ENCODE results near the gene SHCBP1. TPM values are rescaled to one million over a fixed set of nuclear protein-coding genes. Genes with fewer than 3 reads are reported as not detected.
A peak's percentile ranks its signal among the peaks of the same experiment; 100 is the strongest.
"Not testable (repeated sequence)": the region's sequence is repeated elsewhere in the genome, so short reads cannot be mapped to it uniquely, and the experiment has no call there.

SHCBP1 gene
- total RNA-seq, 1 experiment from 2014 or later: 85.8 TPM

- no peaks in the 10 kb centered on the region for H3K27me3 ChIP-seq (replicated peaks)
- H3K4me1 ChIP-seq (replicated peaks): no peaks in the 10 kb centered on the region
- no peak for DNase-seq (ENCODE audit: low read depth in 1 of 2, low spot score in 2 of 2)
- no peak overlapping the region for H3K27ac ChIP-seq
- no peak overlapping the region for H3K4me3 ChIP-seq
- H3K36me3 ChIP-seq: peaks cover 67% of the 10 kb centered on the region
- no peaks in the 10 kb centered on the region for H3K9me3 ChIP-seq (replicated peaks)
Observed at GRCh38 chr16:46583036-46583435, 38.1 kb downstream of the SHCBP1 start.

- no peaks in the 10 kb centered on the region for H3K27me3 ChIP-seq (replicated peaks)
- H3K9me3 ChIP-seq (replicated peaks): no peaks in the 10 kb centered on the region
- H3K4me3 ChIP-seq: no peak overlapping the region
- no peak for DNase-seq (ENCODE audit: low read depth in 1 of 2, low spot score in 2 of 2)
- no peaks in the 10 kb centered on the region for H3K4me1 ChIP-seq (replicated peaks)
- H3K27ac ChIP-seq: no peak overlapping the region
- H3K36me3 ChIP-seq: peaks cover 67% of the 10 kb centered on the region
Observed at GRCh38 chr16:46582313-46582712, 38.9 kb downstream of the SHCBP1 start.

DNA sequence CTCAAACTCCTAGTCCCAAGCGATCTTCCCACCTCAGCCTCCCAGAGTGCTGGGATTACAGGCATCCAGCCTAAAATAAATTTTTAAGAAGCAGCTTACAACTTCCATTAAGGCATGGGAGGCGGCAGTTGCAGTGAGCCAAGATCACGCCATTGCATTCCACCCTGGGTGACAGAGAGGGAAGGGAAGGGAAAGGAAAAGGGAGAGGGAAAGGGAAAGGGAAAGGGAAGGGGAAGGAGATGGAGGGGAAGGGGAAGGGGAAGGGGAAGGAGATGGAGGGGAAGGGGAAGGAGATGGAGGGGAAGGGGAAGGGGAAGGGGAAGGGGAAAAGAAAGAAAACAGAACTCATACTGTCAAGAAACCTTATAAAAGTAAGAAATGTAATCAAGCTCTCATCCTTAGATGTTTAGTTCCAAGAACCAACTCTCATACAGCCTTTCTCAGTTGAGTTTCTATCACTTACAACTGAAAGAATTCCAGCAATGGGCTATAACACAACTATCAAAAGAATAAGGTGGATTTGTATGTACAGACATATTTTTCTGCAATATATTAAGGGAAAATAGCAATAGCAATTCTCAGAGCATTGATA is 43.1 kb downstream of the SHCBP1 start:
- DNase-seq (ENCODE audit: low read depth in 1 of 2, low spot score in 2 of 2): no peak
- peaks cover 27% of the 10 kb centered on the region for H3K36me3 ChIP-seq

GRCh38 chr16:46573834-46574159 is 47.4 kb downstream of the SHCBP1 start:
- Histone ChIP-seq H3K4me3 (peak overlapping the region; percentile 18; the same call in 1 of the 2 replicates), H3K27ac (peak overlapping the region; percentile 76), H3K36me3 (peaks cover 1% of the 10 kb centered on the region; the same call in 1 of the 2 replicates), H3K27me3 (replicated peaks) (no peaks in the 10 kb centered on the region), H3K9me3 (replicated peaks) (no peaks in the 10 kb centered on the region), H3K4me1 (replicated peaks) (peaks cover 19% of the 10 kb centered on the region)
- no peak for DNase-seq (ENCODE audit: low read depth in 1 of 2, low spot score in 2 of 2)

More for the DNA sequence above, 43.1 kb downstream of the SHCBP1 start:
- Histone ChIP-seq H3K27ac (no peak overlapping the region), H3K9me3 (replicated peaks) (no peaks in the 10 kb centered on the region), H3K4me3 (no peak overlapping the region), H3K4me1 (replicated peaks) (peaks cover 12% of the 10 kb centered on the region), H3K27me3 (replicated peaks) (no peaks in the 10 kb centered on the region)

DNA sequence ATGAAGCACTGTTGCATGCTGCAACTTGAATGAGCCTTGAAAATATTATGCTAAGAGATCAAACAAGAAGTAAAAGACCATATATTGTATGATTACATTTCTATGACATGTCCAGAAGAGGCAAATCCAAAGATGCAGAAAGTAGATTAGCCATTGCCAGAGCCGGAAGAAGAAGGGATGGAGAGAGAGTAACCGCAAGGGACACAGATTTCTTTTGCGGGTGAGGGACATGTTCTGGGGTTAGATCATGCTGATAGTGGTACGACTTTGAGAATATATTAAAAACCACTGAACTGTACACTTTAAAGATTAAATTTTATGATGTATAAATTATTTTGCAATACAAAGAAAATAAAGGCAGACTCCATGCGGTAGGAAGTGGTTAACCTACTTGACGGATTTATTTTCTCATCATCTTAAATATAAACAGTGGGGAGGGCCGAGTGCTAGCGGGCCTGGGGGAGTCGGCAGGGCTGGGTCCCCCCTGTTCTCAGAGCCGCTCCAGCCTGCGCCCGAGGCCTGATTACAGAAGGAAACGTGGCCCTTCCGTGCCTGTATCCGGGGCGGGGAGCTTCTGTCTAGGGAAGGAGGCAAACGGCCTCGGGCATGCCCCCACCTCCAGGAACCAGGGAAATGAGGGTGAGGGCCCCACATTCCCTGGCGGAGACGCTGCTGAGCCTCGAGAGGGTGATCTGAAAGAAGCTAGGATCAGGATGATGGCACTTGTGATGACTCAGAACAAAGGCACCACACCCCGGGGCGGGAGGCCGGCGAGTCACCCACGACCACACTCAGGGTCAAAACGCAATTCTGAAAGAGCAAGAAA is 48.0 kb downstream of the SHCBP1 start:
- peak overlapping the region; percentile 18; the same call in 1 of the 2 replicates for H3K4me3 ChIP-seq

GRCh38 chr16:46569231-46569735 is 51.9 kb downstream of the SHCBP1 start:
- no peak for DNase-seq (ENCODE audit: low read depth in 1 of 2, low spot score in 2 of 2)
- peaks cover 18% of the 10 kb centered on the region for H3K4me1 ChIP-seq (replicated peaks)
- no peak overlapping the region for H3K4me3 ChIP-seq
- no peaks in the 10 kb centered on the region for H3K9me3 ChIP-seq (replicated peaks)
- H3K36me3 ChIP-seq: no peaks in the 10 kb centered on the region
- no peak overlapping the region for H3K27ac ChIP-seq
- peaks cover 14% of the 10 kb centered on the region for H3K27me3 ChIP-seq (replicated peaks)

More for the DNA sequence above, 48.0 kb downstream of the SHCBP1 start:
- peak overlapping the region; percentile 76 for H3K27ac ChIP-seq
- peaks cover 19% of the 10 kb centered on the region for H3K4me1 ChIP-seq (replicated peaks)
- H3K27me3 ChIP-seq (replicated peaks): no peaks in the 10 kb centered on the region
- DNase-seq (ENCODE audit: low read depth in 1 of 2, low spot score in 2 of 2): peak; percentile 84 to 91
- no peaks in the 10 kb centered on the region for H3K36me3 ChIP-seq
- H3K9me3 ChIP-seq (replicated peaks): no peaks in the 10 kb centered on the region

- Histone ChIP-seq H3K27ac (no peak overlapping the region), H3K4me1 (replicated peaks) (peaks cover 12% of the 10 kb centered on the region), H3K27me3 (replicated peaks) (peaks cover 14% of the 10 kb centered on the region), H3K36me3 (no peaks in the 10 kb centered on the region), H3K9me3 (replicated peaks) (no peaks in the 10 kb centered on the region), H3K4me3 (no peak overlapping the region)
- no peak for DNase-seq (ENCODE audit: low read depth in 1 of 2, low spot score in 2 of 2)
Observed at GRCh38 chr16:46568472-46569230, 52.5 kb downstream of the SHCBP1 start.

GRCh38 chr16:46562979-46563378 is 58.2 kb downstream of the SHCBP1 start:
- no peak overlapping the region for H3K27ac ChIP-seq
- no peaks in the 10 kb centered on the region for H3K9me3 ChIP-seq (replicated peaks)
- H3K36me3 ChIP-seq: no peaks in the 10 kb centered on the region
- no peaks in the 10 kb centered on the region for H3K4me1 ChIP-seq (replicated peaks)
- DNase-seq (ENCODE audit: low read depth in 1 of 2, low spot score in 2 of 2): no peak
- H3K4me3 ChIP-seq: no peak overlapping the region
- H3K27me3 ChIP-seq (replicated peaks): peaks cover 14% of the 10 kb centered on the region

- Histone ChIP-seq H3K4me3 (no peak overlapping the region), H3K36me3 (no peaks in the 10 kb centered on the region), H3K27me3 (replicated peaks) (no peaks in the 10 kb centered on the region), H3K9me3 (replicated peaks) (no peaks in the 10 kb centered on the region), H3K4me1 (replicated peaks) (peaks cover 3% of the 10 kb centered on the region; the same call in 1 of the 2 replicates), H3K27ac (no peak overlapping the region)
- DNase-seq (ENCODE audit: low read depth in 1 of 2, low spot score in 2 of 2): no peak
Observed at GRCh38 chr16:46558018-46558417, 63.2 kb downstream of the SHCBP1 start.

DNA sequence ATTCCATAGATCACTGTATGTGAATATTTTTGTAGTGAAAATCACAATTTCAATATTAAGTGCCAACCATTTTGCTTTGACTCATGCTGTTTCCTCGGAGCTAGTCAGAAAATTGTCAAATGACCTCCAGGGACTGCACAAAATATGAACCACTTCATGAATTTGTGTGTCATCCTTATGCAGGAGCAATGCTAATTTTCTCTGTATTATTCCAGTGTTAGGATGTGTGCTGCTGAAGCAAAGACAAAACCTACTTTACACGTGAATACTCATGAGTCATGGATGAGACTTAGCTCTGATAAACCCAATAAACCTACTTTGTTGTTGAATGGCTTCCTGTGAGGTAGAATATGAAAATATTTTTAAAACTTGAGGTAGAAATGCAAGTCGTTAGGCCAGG is 65.2 kb downstream of the SHCBP1 start:
- no peaks in the 10 kb centered on the region for H3K27me3 ChIP-seq (replicated peaks)
- no peak overlapping the region for H3K4me3 ChIP-seq
- H3K27ac ChIP-seq: no peak overlapping the region
- DNase-seq (ENCODE audit: low read depth in 1 of 2, low spot score in 2 of 2): no peak
- peaks cover 3% of the 10 kb centered on the region; the same call in 1 of the 2 replicates for H3K4me1 ChIP-seq (replicated peaks)
- H3K9me3 ChIP-seq (replicated peaks): no peaks in the 10 kb centered on the region
- H3K36me3 ChIP-seq: no peaks in the 10 kb centered on the region

DNA sequence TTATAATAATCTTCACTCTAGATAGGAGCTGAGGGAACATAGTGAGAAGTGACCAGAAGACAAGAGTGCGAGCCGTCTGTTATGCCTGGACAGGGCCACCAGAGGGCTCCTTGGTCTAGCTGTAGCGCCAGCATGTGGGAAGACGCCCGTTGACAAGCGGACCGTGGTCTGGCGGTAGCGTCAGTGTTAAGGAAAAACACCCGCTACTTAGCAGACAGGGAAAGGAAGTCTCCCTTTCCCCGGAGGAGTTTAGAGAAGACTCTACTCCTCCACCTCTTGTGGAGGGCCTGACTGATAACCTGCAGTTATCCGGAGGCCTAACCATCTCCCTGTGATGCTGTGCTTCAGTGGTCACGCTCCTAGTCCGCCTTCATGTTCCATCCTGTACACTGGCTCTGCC is 66.7 kb downstream of the SHCBP1 start:
- H3K27me3 ChIP-seq (replicated peaks); H3K36me3 ChIP-seq; H3K9me3 ChIP-seq (replicated peaks); H3K4me1 ChIP-seq (replicated peaks); H3K27ac ChIP-seq; H3K4me3 ChIP-seq: not testable (repeated sequence)
- peak; percentile 57 to 78 for DNase-seq (ENCODE audit: low read depth in 1 of 2, low spot score in 2 of 2)

- Histone ChIP-seq H3K27me3 (replicated peaks) (peaks cover 10% of the 10 kb centered on the region; the same call in 1 of the 2 replicates), H3K4me3 (no peak overlapping the region), H3K4me1 (replicated peaks) (peaks cover under 1% of the 10 kb centered on the region; the same call in 1 of the 2 replicates), H3K9me3 (replicated peaks) (no peaks in the 10 kb centered on the region), H3K36me3 (no peaks in the 10 kb centered on the region), H3K27ac (no peak overlapping the region)
- no peak for DNase-seq (ENCODE audit: low read depth in 1 of 2, low spot score in 2 of 2)
Observed at GRCh38 chr16:46549477-46549876, 71.7 kb downstream of the SHCBP1 start.
